Endometrial microvascular endothelial cells (primary cell): ENCODE data around the gene DUOXA1. TPM values are rescaled to one million over a fixed set of nuclear protein-coding genes. Genes with fewer than 3 reads are reported as not detected.

Experiments used
- in situ Hi-C: cut with HindIII; loops from 2 replicates; pipeline ENCODE4 v1.10.0; 2017; ENCODE audit warnings: low sequenced_read_pairs, low pct_unique_long_range_greater_than_20kb; ENCODE audit errors: inconsistent ontology term
- total RNA-seq: library from RNA; depleted of rRNA; stranded (reverse); fragments of >200 nt; gene quantifications from one replicate; pipeline ENCODE4 v1.2.3, GENCODE V29; 2015; ENCODE audit errors: inconsistent ontology term

DUOXA1 gene
- total RNA-seq, 1 donor from 2014 or later: not detected

DNA sequence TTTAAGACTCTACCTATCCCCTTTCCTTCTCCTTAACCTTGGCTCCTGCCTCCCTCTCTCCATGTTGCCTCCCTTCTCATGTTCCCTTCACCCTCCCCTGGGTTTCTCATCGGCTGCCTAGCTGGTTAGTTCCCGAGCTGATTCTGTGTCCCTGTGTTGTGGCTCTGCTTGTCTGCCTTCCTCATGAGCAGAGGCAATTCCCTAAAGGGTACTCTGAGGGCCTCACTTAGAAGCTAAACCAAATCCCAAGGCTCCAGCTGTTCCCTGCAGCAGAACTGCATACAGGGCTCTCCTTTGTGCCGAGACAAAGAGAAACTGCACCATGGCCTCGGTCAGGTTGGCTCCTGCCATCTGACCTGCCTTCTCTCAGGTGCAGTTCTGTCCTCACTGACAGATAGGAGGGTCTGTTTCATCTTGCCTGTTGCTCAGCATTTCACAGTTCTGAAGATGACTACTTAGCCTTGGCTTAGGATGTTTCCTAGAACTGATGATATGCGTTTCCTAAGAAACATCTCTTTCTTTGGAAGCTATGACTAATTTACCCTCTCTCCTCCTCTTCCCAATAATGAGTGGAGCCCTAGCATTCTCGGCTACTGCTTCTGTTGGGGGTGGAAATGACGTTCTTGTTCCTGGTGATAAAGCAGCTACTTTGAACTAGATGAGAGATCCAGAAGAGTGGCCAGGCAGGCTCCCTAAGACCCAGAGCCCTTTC is 27.2 kb upstream of the DUOXA1 start:
- in situ Hi-C loops: loop anchor here (25.0 kb wide), 1 partner anchor 255 kb away; a partner anchor contains a TSS

GRCh38 chr15:45155739-45156138 is 26.1 kb upstream of the DUOXA1 start:
- in situ Hi-C loops: loop anchor here (25.0 kb wide), 1 partner anchor 257 kb away; a partner anchor contains a TSS

GRCh38 chr15:45151998-45152828 is 22.5 kb upstream of the DUOXA1 start:
- in situ Hi-C loops: loop anchor here (25.0 kb wide), 1 partner anchor 260 kb away; a partner anchor contains a TSS

GRCh38 chr15:45150997-45151396 is 21.3 kb upstream of the DUOXA1 start:
- in situ Hi-C loops: loop anchor here (25.0 kb wide), 1 partner anchor 261 kb away; a partner anchor contains a TSS

GRCh38 chr15:45150481-45150880 is 20.8 kb upstream of the DUOXA1 start:
- in situ Hi-C loops: loop anchor here (25.0 kb wide), 1 partner anchor 262 kb away; a partner anchor contains a TSS

DNA sequence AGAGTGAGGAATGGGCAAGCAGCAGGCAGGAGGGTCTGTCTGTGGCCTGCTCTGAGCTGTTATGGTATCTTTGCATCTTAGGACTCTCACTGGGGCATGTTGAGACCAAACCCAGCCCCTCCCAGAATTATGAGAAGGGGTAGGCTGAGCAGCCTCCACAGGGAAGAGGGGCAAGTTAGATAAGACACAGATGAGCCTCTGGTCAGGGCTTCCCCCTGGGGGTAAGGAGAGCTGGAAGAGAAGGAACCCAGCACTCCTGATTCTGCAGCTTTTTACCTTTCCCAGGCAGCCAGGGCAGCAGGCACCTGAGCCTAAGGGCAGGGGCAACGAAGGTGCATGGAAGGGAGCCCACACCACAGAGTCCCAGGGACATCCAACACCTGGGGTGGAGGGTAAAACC is 19.4 kb upstream of the DUOXA1 start:
- in situ Hi-C loops: no loop called here

- in situ Hi-C loops: no loop called here
Measured at GRCh38 chr15:45148076-45149059, 18.7 kb upstream of the DUOXA1 start.

DNA sequence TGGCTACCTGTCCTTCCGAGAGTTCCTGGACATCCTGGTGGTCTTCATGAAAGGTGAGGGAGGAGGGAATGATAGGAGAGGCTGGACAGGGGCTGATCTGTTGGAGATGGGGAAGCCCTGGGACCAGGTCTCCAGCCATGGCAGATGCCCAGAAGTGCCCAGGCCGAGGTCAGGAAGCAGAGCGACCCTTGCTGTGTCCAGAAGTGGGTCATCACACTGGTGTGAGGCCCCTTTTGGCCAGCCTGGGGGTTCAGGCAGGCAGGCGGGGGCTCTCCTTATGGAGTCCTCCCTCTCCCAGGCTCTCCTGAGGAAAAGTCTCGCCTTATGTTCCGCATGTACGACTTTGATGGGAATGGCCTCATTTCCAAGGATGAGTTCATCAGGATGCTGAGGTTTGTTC is 17.9 kb upstream of the DUOXA1 start:
- in situ Hi-C loops: no loop called here

- in situ Hi-C loops: no loop called here
Measured at GRCh38 chr15:45146405-45146804, 16.7 kb upstream of the DUOXA1 start.

- in situ Hi-C loops: no loop called here
Measured at GRCh38 chr15:45144775-45145174, 15.1 kb upstream of the DUOXA1 start.

GRCh38 chr15:45143946-45144345 is 14.3 kb upstream of the DUOXA1 start:
- in situ Hi-C loops: no loop called here

DNA sequence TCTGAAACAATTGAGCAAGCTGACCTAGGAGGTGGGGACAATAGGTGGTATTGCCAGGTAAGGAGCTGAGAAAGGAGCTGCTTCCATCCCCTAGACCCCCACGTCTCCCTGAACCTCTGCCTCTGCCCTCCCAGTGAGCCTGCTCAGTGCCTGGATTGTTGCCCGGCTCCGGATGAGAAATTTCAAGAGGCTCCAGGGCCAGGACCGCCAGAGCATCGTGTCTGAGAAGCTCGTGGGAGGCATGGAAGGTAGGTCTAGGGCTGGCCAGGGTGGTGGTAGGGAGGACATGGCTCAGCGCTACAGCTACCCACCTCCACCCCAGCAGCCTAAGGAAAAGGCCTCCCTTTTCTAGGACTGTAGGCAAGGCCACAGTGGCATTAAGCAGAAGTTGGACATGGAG is 13.4 kb upstream of the DUOXA1 start:
- in situ Hi-C loops: no loop called here

DNA sequence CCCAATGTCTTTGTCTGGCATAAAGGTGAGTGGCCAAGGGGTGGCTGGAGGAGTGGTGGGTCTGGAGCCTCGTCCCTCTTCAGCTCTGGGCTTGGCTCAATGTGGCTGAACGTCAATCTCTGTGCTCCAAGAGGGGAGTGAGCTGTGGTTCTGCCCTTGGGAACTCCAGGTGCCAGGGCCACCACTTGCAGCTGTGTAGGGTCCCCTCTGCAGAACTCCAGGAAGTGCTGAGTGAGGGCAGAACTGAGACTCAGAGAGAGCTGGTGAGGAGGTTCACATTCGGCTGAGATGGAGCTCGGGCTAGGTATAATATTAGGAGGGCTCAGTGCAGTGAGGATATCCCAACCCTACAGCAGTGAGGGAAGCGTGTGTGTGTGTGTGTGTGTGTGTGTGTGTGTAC is 11.7 kb upstream of the DUOXA1 start:
- in situ Hi-C loops: no loop called here

DNA sequence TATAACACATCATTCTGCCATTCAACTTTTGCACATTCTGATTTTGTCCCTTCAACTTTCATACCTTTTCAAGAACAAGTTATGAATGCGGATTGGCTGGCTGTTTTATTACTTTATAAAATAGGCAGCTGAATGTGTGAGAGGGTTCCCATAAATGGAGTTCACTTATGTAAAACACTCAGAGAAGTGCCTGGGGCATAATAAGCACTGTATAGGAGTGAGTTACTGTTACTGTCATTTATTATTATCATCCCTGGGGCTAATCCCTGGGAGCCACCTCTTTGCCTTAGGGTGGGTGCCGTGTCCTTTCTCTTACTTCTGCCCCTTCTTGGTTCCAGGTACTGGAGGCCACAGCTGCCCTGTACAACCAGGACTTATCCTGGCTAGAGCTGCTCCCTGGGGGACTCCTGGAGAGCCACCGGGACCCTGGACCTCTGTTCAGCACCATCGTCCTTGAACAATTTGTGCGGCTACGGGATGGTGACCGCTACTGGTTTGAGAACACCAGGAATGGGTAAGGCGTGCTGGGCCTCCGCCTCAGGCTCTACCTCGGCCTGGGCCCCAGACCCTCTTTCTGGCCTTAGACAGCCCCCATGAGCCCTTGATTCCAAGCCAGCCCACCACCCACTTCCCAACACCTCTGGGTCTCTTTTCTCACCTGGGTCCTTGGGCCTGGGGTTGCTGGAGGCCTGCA is 11.0 kb upstream of the DUOXA1 start:
- in situ Hi-C loops: no loop called here

DNA sequence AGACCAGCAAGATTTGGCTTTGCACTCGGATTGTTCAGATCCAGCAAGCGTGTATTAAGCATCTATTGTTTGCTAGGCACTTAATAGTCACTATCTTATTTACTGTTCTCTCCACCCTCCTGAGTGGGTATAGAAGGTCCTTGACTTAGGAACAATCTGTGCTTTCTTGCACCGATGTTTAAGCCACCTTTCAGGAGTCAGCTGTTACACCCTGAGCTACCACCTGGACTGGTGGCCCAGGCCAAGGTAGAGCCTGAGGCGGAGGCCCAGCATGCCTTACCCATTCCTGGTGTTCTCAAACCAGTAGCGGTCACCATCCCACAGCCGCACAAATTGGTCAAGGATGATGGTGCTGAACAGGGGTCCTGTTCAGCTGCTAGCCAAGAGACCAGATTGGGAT is 10.1 kb upstream of the DUOXA1 start:
- in situ Hi-C loops: no loop called here

DNA sequence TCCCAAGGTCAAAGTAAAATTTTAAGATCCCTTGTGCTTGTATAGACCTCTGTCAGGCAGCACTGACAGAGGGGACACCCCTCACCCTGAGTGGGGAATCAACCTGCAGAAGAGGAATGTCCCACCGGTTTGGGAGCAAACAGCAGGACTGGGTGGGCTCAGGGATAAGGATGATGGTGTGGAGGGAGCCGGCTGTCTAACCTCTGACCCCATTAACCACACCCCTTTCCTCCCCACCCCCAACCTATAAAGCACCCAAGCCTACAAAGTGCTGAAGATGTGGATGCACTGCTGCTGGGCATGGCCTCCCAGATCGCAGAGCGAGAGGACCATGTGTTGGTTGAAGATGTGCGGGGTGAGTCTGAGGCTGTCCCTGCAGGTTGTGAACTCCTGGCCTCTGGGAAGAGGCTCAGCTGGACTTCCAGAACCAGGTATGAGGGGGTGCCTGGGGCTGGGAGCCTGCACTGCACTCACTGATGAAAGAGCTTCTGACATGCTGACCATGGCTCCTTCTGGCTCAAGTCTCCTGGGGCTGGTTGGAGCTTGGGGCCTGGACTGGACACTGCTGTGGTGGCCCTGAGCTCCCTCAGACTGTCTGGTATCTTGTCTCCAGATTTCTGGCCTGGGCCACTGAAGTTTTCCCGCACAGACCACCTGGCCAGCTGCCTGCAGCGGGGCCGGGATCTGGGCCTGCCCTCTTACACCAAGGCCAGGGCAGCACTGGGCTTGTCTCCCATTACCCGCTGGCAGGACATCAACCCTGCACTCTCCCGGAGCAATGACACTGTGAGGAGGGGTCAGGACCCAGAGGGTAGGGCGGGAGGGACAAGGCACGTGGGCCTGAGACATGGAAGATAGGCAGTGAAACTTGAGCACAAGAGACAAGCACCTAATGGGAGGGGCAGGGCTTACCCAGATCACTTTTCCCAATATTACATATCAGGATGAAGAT is 9.4 kb upstream of the DUOXA1 start:
- in situ Hi-C loops: no loop called here

- in situ Hi-C loops: no loop called here
Measured at GRCh38 chr15:45137703-45138102, 8.0 kb upstream of the DUOXA1 start.
